NCI-H510A (cell line): Measurements from ENCODE around the gene PLSCR1.
"Not testable (repeated sequence)": the region's sequence is repeated elsewhere in the genome, so short reads cannot be mapped to it uniquely, and the experiment has no call there.

Experiments
- DNase-seq: peaks from one replicate; lab custom pipeline; 2025; lab: John Stamatoyannopoulos, UW

Gene PLSCR1

GRCh38 chr3:146511402-146512134 lies 32.8 kb downstream of the PLSCR1 start:
- DNase-seq: no peak

DNA sequence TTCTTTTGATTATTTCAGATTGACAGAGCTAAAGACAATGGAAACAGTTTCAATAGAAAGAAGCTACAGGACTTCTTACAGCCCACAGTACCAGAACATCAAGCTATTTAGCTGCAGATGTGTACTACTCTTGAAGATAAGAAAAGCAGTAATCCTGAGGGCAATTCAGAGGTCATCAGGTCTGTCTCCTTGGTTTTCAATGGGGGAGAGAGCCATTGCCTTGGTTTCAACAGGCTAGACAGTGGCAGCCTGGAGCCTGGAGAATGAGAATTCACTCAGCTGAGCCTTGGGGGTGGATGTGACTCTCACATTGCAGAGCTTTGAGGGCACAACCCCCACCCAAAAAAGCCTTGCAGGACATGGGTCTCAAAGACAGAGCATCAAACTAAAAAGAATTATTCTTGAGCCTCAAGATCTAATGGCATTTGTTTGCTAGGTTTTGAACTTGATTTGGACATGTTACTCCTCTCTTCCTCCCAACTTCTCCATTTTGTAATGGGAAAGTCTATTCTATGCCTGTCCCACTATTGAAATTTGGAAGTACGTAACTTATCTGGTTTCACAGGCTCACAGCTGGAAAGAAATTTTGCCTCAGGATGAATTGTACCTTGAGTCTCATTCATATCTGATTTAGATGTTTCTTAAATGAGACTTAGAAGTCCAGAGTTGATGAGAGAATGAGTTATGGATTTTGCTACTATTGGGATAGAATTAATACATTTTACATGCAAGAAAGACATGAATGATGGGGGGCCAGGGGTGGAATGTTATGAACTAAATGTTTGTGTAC lies 36.9 kb downstream of the PLSCR1 start:
- DNase-seq: no peak

DNA sequence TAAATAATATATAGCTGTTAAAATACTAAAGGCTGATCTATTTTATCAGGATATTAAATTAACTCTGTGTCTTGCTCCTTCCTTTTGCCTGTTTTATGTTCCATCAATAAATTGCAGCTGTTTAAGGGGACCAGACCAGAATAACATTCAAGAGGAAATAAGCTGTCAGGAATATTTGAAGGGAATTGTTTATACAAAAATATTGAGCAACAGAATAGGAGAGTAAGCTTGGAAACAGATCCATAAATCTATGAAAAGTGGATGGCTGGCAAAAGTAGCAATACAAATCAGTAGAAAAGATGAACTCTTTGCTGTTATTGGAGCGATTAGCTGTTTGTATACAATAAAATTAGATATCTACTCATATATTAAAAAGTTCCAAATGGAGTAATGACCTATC lies 38.9 kb downstream of the PLSCR1 start:
- DNase-seq: no peak

DNA sequence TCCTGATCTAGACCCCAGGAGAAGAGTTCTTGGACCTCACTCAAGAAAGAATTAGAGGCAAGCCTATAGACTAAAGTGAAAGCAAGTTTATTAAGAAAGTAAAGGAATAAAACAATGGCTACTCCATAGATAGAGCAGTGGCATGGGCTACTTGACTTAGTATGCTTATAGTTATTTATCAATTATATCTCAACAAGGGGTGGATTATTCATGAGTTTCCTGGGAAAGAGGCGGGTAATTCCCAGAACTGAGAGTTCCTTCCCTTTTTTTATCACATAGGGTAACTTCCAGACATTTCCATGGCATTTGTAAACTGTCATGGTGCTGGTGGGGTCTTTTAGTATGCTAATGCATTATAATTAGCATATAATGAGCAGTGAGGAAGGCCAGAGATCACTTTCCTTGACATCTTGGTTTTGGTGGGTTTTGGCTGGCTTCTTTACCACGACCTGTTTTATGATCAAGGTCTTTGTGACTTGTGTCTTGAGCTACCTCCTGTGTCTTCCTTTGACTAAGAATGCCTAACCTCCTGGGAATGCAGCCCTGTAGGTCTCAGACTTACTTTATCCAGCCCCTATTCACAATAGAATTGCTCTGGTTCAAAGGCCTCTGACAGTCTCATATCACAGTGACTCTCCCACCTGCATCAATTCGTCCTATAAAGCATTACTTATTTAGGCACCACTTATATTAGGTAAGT lies 39.8 kb downstream of the PLSCR1 start:
- no peak for DNase-seq

GRCh38 chr3:146503461-146504202 lies 40.8 kb downstream of the PLSCR1 start:
- no peak for DNase-seq

GRCh38 chr3:146502887-146503460 lies 41.4 kb downstream of the PLSCR1 start:
- no peak for DNase-seq

DNA sequence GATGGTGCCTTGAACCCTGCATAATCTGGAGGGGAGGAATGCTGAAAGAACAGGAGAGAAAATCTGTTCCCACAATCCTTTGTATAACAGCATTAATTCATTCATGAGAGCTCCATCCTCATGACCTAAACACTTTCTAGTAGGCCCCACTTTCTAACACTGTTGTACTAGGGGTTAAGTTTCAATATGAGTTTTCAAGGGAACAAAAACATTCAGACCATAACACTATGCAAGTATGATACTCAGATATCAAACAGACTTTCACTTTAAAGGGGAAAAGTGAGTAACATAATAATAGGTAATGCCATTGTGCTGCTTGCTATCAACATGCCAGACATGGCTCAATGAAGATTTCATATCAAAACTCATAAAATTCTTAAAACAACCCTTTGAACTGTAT lies 42.7 kb downstream of the PLSCR1 start:
- no peak for DNase-seq

DNA sequence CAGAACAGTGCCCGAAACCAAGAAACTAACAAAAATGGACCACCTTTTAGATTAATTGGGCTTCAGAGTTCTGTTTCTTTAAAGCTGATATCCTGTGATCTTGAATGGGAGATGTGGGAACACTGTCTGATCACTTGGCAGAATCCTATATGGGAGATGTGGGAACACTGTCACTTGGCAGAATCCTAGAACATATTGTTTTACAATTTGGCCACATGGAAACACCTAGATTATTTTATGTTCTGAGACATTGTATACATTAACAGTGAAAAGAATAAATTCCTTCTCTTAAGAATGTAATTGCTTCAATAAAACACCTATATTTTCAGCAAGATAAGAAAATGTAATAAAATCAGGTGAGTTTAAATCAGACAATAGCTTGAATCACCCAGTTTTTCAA lies 44.7 kb downstream of the PLSCR1 start:
- no peak for DNase-seq

DNA sequence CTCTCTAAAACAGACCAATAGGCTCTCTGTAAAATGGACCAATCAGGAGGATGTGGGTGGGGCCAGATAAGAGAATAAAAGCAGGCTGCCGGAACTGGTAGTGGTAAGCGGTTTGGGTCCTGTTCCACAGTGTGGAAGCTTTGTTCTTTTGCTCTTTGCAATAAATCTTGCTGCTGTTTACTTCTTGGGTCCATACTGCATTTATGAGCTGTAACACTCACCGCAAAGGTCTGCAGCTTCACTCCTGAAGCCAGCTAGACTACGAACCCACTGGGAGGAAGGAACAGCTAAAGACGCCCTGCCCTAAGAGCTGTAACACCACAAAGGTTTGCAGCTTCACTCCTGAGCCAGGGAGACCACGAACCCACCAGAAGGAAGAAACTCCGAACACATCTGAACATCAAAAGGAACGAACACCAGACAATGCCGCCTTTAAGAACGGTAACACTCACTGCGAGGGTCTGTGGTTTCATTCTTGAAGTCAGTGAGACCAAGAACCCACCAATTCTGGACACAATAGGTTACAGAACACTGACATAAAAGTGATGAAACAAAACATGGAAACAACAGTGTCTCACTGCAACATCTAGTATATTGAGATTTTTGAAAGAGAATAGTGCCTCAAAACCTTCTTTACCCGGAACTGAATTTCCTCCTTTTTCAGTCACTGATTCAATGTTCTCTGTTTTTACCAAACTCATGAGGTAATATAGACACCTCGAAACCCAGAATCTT lies 46.2 kb downstream of the PLSCR1 start:
- no peak for DNase-seq

DNA sequence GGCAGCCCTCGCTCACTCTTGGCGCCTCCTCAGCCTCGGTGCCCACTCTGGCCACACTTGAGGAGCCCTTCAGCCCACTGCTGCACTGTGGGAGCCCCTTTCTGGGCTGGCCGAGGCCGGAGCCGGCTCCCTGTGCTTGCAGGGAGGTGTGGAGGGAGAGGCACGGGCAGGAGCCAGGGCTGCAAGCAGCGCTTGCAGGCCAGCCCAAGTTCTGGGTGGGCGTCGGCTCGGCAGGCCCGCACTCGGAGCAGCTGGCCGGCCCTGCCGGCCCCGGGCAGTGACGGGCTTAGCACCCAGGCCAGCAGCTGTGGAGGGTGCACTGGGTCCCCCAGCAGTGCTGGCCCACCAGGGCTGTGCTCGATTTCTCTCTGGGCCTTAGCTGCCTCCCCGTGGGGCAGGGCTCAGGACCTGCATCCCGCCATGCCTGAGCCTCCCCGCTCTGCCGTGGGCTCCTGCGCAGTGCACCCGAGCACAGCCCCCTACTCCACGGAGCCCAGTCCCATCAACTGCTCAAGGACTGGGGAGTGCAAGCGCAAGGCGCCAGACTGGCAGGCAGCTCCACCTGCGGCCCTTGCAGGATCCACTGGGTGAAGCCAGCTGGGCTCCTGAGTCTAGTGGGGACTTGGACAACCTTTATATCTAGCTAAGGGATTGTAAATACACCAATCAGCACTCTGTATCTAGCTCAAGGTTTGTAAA lies 47.1 kb downstream of the PLSCR1 start:
- not testable (repeated sequence) for DNase-seq

GRCh38 chr3:146496726-146497125 lies 47.7 kb downstream of the PLSCR1 start:
- DNase-seq: no peak

GRCh38 chr3:146496251-146496650 lies 48.2 kb downstream of the PLSCR1 start:
- DNase-seq: no peak

GRCh38 chr3:146493761-146494160 lies 50.6 kb downstream of the PLSCR1 start:
- no peak for DNase-seq

- no peak for DNase-seq
Measured at GRCh38 chr3:146493221-146493620, 51.2 kb downstream of the PLSCR1 start.

DNA sequence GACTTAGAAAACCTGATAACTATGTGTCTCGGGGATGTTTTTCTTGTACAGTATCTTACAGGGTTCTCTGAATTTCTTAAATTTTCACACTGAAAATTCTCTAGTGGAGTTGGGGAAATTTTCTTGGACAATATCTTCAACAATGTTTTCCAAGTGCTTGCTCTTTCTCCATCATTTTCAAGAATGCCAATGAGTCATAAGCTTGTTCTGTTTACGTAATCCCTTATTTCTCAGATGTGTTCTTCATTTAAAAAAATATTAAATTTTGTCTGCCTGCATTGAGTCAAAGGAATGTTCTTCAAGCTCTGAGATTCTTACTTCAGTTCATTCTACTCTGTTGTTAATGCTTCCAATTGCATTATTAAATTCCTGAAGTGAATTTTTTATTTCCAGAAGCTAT lies 53.1 kb downstream of the PLSCR1 start:
- DNase-seq: no peak

- no peak for DNase-seq
Measured at GRCh38 chr3:146485297-146485696, 59.1 kb downstream of the PLSCR1 start.

GRCh38 chr3:146476094-146476740 lies 68.2 kb downstream of the PLSCR1 start:
- no peak for DNase-seq

DNA sequence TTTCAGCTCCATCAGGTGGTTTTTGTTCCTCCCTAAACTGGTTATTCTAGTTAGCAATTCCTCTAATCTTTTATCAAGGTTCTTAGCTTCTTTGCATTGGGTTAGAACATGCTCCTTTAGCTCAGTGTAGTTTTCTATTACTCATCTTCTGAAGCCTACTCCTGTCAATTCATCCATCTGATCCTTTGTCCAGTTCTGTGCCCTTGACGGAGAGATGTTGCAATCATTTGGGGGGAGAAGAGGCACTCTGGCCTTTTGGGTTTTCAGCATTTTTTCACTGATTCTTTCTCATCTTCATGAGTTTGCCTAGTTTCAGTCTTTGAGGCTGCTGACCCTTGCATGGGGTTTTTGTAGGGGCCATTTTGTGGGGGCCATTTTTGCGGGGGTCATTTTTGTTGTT lies 69.4 kb downstream of the PLSCR1 start:
- not testable (repeated sequence) for DNase-seq

DNA sequence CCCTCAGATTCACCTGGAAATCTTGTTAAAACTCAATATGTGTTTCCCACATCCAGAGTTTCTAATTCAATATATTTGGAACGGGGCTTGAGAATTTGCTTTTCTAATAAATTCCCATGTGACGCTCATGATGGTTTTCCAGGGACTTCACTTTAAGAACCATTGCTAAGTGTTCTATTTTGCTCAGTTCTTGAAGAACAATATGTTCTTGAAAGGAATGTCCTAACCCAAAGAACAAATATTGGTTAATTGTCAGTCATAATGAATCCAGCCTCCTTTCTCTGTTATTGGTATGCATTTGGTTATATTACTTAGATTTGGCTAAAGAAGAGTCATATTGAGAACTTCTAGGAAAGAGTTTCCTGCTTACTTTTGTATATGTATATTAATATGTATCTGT lies 70.7 kb downstream of the PLSCR1 start:
- DNase-seq: no peak

GRCh38 chr3:146472611-146473010 lies 71.8 kb downstream of the PLSCR1 start:
- DNase-seq: no peak
